ENCODE measurements around the gene RHBDL1. TPM values are rescaled to one million over a fixed set of nuclear protein-coding genes. Genes with fewer than 3 reads are reported as not detected.

The RHBDL1 gene
- polyA plus RNA-seq, 1 donor from 2014 or later, result 7.2 TPM

DNA sequence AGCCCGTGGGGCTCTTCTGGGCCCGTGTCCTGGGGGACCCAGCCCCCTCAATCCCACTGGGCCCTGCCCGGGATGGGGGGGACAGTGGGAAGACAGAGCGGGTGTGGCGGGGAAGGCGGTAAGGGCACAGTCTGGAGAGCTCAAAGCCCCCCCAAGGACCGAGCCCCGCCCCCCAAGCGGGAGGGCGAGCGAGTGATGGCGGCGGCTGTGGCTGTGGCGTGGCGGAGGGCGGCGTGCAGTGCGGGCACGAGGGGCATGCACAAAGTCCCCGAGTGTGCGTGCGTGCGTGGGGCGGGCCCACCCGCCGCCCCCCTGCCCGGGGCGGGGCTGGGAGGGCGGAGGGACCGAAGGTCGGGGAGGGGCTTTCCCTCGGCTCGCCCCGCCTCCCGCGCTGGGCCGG, 18.3 kb downstream of the RHBDL1 start:
- H3F3A ChIP-seq (ENCODE audit: insufficient read depth, low read length, poor library complexity, severe bottlenecking), result no peaks in the 10 kb centered on the region
- no peak overlapping the region for H3K4me3 ChIP-seq (ENCODE audit: low read length)
- H3K9ac ChIP-seq (ENCODE audit: low read length), result no peak overlapping the region
- peaks cover 6% of the 10 kb centered on the region for H3K79me2 ChIP-seq (replicated peaks; ENCODE audit: insufficient read depth, low read length)
- TF ChIP-seq EZH2 (IDR thresholded peaks at IDR 0.05; ENCODE audit: borderline replicate concordance, insufficient read depth, low read length, poor library complexity, severe bottlenecking) (no peak), TAF1 (IDR thresholded peaks at IDR 0.05; ENCODE audit: low read depth) (no peak), MXI1 (conservative IDR thresholded peaks at IDR 0.05; ENCODE audit: poor library complexity, severe bottlenecking) (no peak), POLR2AphosphoS5 (IDR thresholded peaks at IDR 0.05) (no peak), EP300 (conservative IDR thresholded peaks at IDR 0.05; ENCODE audit: poor library complexity, severe bottlenecking) (no peak), RAD21 (conservative IDR thresholded peaks at IDR 0.05) (no peak), SMC3 (conservative IDR thresholded peaks at IDR 0.05; ENCODE audit: poor library complexity) (no peak)
- TF ChIP-seq, protein P1, sequence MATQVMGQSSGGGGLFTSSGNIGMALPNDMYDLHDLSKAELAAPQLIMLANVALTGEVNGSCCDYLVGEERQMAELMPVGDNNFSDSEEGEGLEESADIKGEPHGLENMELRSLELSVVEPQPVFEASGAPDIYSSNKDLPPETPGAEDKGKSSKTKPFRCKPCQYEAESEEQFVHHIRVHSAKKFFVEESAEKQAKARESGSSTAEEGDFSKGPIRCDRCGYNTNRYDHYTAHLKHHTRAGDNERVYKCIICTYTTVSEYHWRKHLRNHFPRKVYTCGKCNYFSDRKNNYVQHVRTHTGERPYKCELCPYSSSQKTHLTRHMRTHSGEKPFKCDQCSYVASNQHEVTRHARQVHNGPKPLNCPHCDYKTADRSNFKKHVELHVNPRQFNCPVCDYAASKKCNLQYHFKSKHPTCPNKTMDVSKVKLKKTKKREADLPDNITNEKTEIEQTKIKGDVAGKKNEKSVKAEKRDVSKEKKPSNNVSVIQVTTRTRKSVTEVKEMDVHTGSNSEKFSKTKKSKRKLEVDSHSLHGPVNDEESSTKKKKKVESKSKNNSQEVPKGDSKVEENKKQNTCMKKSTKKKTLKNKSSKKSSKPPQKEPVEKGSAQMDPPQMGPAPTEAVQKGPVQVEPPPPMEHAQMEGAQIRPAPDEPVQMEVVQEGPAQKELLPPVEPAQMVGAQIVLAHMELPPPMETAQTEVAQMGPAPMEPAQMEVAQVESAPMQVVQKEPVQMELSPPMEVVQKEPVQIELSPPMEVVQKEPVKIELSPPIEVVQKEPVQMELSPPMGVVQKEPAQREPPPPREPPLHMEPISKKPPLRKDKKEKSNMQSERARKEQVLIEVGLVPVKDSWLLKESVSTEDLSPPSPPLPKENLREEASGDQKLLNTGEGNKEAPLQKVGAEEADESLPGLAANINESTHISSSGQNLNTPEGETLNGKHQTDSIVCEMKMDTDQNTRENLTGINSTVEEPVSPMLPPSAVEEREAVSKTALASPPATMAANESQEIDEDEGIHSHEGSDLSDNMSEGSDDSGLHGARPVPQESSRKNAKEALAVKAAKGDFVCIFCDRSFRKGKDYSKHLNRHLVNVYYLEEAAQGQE (IDR thresholded peaks at IDR 0.05; ENCODE audit: borderline replicate concordance), result no peak
- TF ChIP-seq, protein P2, sequence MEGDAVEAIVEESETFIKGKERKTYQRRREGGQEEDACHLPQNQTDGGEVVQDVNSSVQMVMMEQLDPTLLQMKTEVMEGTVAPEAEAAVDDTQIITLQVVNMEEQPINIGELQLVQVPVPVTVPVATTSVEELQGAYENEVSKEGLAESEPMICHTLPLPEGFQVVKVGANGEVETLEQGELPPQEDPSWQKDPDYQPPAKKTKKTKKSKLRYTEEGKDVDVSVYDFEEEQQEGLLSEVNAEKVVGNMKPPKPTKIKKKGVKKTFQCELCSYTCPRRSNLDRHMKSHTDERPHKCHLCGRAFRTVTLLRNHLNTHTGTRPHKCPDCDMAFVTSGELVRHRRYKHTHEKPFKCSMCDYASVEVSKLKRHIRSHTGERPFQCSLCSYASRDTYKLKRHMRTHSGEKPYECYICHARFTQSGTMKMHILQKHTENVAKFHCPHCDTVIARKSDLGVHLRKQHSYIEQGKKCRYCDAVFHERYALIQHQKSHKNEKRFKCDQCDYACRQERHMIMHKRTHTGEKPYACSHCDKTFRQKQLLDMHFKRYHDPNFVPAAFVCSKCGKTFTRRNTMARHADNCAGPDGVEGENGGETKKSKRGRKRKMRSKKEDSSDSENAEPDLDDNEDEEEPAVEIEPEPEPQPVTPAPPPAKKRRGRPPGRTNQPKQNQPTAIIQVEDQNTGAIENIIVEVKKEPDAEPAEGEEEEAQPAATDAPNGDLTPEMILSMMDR (IDR thresholded peaks at IDR 0.05; ENCODE audit: poor library complexity, severe bottlenecking), result no peak
- H3K36me3 ChIP-seq (ENCODE audit: insufficient read depth, low read length), result no peaks in the 10 kb centered on the region
- no peak overlapping the region for H3K4me2 ChIP-seq (ENCODE audit: low read length)
- no peaks in the 10 kb centered on the region for H3K9me2 ChIP-seq (ENCODE audit: insufficient read depth, low read length)
- H4K20me1 ChIP-seq (ENCODE audit: insufficient read depth), result peaks cover 3% of the 10 kb centered on the region
- no peak overlapping the region for H3K27ac ChIP-seq (ENCODE audit: low read length)
- H2AFZ ChIP-seq (ENCODE audit: low read depth, low read length), result no peak overlapping the region
- H3K9me3 ChIP-seq (ENCODE audit: low read length), result no peaks in the 10 kb centered on the region
- H3K27me3 ChIP-seq (ENCODE audit: insufficient read depth, low read depth, low read length), result peaks cover 21% of the 10 kb centered on the region

DNA sequence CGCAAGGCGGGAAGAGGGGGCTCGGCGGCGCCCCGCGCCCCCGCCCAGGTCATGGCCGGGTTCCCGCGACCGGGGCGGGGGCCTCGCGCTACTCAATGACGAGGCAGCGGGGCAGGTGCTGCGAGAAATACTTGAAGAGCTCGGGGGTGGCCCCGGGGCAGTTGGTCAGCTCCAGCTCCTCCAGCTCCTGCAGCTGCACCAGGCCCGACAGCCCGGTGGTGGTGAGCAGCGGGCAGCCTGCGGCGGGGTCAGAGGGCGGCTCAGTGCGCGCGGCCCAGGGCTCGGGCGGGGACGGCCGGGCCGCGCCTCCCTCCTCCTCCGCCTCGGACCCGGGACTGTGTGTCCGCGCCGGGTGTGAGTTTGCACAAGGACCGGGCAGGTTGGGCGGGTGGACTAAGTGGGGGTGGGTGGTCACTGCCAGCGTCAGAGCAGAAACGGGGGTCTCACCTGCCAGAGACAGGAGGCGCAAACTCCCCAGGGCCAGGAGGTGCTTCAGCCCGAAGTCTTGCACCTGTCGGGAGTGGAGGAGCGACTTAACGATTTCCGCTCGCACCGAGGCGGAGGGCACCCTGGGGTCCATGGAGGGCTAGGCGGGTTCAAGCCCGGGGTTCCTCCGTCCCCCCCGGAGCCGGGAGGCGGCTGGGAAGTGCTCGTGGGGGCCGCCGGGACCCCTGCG, 18.9 kb downstream of the RHBDL1 start:
- H3K4me3 ChIP-seq (ENCODE audit: low read length), result no peak overlapping the region
- H3K27me3 ChIP-seq (ENCODE audit: insufficient read depth, low read depth, low read length), result peaks cover 22% of the 10 kb centered on the region
- peaks cover 6% of the 10 kb centered on the region for H4K20me1 ChIP-seq (ENCODE audit: insufficient read depth)
- no peaks in the 10 kb centered on the region for H3K36me3 ChIP-seq (ENCODE audit: insufficient read depth, low read length)
- no peaks in the 10 kb centered on the region for H3K9me3 ChIP-seq (ENCODE audit: low read length)
- no peak overlapping the region for H2AFZ ChIP-seq (ENCODE audit: low read depth, low read length)
- H3K4me2 ChIP-seq (ENCODE audit: low read length), result no peak overlapping the region
- no peak overlapping the region for H3K27ac ChIP-seq (ENCODE audit: low read length)
- peaks cover 3% of the 10 kb centered on the region for H3K79me2 ChIP-seq (replicated peaks; ENCODE audit: insufficient read depth, low read length)
- H3F3A ChIP-seq (ENCODE audit: insufficient read depth, low read length, poor library complexity, severe bottlenecking), result no peaks in the 10 kb centered on the region
- H3K9ac ChIP-seq (ENCODE audit: low read length), result no peak overlapping the region
- TF ChIP-seq SMC3 (conservative IDR thresholded peaks at IDR 0.05; ENCODE audit: poor library complexity) (no peak), TAF1 (IDR thresholded peaks at IDR 0.05; ENCODE audit: low read depth) (no peak), EZH2 (IDR thresholded peaks at IDR 0.05; ENCODE audit: borderline replicate concordance, insufficient read depth, low read length, poor library complexity, severe bottlenecking) (no peak), POLR2AphosphoS5 (IDR thresholded peaks at IDR 0.05) (no peak)
- TF ChIP-seq, protein P1 (IDR thresholded peaks at IDR 0.05; ENCODE audit: borderline replicate concordance), result no peak
- H3K9me2 ChIP-seq (ENCODE audit: insufficient read depth, low read length), result no peaks in the 10 kb centered on the region
